ENCODE measurements around the gene SYT7.

GRCh38 chr11:61593151-61593550 lies 12.3 kb upstream of the SYT7 start:
- TF ChIP-seq CTCF (IDR thresholded peaks at IDR 0.05): no peak
- TF ChIP-seq EZH2 (IDR thresholded peaks at IDR 0.05; ENCODE audit: borderline replicate concordance, insufficient read depth, low read depth, low read length, poor library complexity, severe bottlenecking): no peak
